GM20000 (cell line): ENCODE results near the gene MSMB.

Experiments
- DNase-seq: peaks from one replicate; pipeline ENCODE4 v3.0.0; 2012; ENCODE audit warnings: low spot score
- TF ChIP-seq, protein P1 (sequence below): IDR thresholded peaks from 2 replicates; pipeline ENCODE4 v1.5.1; 2012; ENCODE audit warnings: mild to moderate bottlenecking, control low read depth; ENCODE audit errors: extremely low read depth, missing control alignments

Gene MSMB

DNA sequence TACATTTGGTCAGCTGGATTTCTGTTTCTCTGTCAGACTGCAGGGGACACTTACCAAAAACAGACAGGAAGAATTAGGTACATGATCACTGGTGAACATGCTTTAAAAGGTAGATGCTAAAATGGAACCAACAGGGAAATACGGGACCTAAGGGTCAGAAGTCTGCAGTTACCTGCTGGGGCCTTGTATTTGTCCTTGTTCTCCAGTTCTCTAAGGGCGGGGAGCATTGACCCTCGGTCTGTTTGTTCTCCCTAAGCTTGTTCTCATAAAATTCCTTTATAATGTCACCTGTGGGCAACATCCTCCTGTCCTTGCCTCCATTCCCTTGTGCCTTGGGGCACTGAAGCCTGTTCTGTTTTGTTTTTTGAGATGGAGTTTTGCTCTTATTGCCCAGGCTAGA is 29.8 kb upstream of the MSMB start:
- TF ChIP-seq, protein P1, sequence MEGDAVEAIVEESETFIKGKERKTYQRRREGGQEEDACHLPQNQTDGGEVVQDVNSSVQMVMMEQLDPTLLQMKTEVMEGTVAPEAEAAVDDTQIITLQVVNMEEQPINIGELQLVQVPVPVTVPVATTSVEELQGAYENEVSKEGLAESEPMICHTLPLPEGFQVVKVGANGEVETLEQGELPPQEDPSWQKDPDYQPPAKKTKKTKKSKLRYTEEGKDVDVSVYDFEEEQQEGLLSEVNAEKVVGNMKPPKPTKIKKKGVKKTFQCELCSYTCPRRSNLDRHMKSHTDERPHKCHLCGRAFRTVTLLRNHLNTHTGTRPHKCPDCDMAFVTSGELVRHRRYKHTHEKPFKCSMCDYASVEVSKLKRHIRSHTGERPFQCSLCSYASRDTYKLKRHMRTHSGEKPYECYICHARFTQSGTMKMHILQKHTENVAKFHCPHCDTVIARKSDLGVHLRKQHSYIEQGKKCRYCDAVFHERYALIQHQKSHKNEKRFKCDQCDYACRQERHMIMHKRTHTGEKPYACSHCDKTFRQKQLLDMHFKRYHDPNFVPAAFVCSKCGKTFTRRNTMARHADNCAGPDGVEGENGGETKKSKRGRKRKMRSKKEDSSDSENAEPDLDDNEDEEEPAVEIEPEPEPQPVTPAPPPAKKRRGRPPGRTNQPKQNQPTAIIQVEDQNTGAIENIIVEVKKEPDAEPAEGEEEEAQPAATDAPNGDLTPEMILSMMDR = no peak
- DNase-seq = no peak

DNA sequence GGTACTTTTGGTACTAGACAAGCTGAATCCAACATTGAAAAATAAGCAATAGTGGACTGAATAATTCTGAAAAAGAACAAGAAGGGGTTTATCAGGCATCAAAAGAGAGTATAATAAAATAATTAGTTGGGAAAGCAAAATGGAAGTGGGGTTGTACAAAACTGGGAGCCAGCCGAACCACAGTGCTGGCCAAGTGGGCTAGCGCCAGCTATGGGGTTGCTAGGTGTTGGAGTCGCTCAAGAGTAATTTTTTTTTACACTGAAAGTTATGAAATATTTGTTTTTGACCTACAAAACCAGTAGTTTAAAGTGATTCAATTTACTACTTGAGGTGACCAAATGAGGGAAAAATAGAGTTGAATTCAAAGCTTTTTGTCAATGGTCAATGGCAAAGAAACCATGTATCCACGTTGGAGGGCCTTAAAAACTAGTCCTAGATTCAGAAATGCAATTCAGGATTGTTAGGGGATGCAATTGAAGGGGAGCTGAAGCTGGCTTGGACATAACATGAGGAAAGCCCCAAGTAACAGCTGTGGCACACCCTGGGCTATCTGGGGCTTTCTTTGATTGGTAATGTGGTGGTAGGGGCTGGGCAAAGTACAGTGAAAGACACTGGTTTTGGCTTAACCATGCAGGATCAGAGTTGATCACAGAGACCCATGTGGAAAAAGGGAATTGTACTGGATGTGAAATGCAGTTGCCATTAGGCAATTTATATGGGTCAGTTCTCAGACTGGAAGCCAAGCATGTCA is 28.3 kb upstream of the MSMB start:
- DNase-seq = no peak
- TF ChIP-seq, protein P1 = no peak

DNA sequence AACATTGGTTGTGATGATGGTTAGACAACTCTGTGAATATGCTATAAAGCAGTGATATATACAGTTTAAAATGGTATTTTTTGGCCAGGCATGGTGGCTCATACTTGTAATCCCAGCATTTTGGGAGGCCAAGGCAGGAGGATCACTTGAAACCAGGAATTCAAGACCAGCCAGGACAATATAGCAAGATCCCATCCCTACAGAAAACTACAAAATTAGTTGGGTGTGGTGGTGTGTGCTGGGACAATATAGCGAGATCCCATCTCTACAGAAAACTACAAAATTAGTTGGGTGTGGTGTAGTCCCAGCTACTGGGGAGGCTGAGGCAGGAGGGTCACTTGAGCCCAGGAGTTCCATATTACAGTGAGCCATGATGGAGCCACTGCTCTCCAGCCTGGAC is 27.5 kb upstream of the MSMB start:
- no peak for DNase-seq

DNA sequence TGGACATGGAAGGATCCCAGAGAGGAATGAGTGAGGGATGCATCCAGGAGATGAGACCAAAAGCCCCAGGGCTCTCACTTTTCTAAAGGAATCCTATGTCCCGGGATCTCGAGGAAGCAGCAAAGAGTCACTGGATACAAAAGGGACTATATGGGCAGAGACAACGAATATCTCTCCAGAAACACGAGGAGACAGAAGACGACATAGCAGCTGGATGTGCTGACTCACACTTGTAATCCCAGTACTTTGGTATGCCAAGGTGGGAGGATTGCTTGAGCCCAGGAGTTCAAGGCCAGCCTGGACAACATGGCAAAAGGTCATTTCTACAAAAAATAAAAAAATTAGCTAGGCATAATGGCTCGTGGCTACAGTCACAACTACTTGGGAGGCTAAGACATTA is 24.7 kb upstream of the MSMB start:
- TF ChIP-seq, protein P1 = no peak
- no peak for DNase-seq

More for the DNA sequence above, 27.5 kb upstream of the MSMB start:
- TF ChIP-seq, protein P1 = no peak

DNA sequence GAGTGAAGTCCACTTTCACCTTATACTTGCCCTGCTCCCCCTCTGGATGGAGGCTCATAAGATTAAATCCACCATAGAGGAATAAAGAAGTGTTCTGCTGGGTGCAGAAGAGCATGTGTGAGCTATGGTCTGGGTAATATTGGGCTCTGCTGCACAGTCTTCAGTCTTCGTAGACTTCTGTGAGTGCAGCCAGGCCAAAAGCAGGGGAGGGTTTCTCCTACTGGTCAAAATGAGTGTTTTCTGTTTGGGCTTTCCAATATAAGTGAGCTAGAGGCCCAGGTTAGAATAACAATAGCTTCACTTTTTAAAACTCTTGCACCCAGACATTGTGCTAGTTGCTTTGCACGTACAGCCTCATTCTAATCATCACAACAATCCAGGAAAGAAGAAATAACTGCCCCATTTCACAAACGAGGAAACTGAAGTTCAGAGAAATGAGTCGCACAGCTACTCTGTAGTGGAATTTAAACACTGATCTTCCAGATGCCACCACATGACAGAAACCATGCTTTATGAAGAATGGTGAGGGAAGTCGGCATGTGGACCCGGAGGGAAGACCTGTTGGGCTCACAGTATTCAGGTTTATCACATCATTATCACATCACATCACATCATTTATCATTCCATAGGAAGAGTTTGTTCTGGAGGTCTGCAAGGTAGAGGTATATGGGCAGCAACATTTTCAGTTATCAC is 23.8 kb upstream of the MSMB start:
- DNase-seq = no peak
- TF ChIP-seq, protein P1 = no peak

DNA sequence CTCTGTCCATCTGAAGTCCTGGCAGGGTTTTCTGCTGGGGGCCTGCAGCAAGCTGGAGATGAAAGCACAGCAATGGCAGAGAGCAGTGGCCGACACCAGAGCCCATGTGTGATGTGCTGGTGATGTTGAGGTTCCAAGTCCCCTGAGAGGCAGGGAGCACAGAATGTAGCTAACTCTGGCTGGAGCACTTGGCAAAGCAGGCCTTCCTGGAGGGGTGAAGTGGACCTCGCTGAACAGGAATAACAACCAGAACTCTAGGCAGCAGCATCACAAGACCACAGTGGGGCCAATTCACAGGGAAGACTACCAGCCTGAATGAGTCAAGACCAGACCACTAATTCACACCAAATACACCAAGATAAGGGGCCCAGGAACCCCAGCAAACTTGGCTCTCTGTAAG is 22.8 kb upstream of the MSMB start:
- no peak for DNase-seq
- TF ChIP-seq, protein P1 = no peak

DNA sequence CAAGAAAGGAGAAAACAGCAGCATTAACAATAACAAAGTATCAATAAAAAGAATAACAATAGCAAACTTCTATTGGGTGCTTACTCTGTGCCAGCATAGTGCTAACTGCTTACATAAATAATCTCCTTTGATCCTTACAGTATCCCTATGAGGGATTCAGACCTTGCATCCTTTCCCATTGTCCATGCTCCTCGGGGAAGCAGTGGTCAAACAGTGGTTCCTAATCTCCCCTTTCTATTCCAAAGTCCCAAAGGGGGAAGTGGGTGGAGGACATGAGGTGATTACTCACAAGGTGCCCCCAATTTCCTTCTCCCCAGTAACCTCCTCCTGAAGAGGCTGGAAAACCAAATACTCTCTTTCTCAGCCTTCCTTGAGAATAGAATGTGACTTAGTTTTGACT is 22.0 kb upstream of the MSMB start:
- no peak for DNase-seq

More for the DNA sequence above, 22.0 kb upstream of the MSMB start:
- TF ChIP-seq, protein P1 = no peak
